Lung microvascular endothelial cell (primary cell): ENCODE measurements around the gene CDK15. TPM values are rescaled to one million over a fixed set of nuclear protein-coding genes. Genes with fewer than 3 reads are reported as not detected.
A peak's percentile ranks its signal among the peaks of the same experiment; 100 is the strongest.

Experiments used
- DNase-seq, 2 donors: peaks; one replicate each; pipeline versions ENCODE4 v3.0.0 to v3.0.0-alpha.2; 2010; ENCODE audit warnings: low read depth in 2 of 2
- total RNA-seq: library from RNA; depleted of rRNA; stranded (reverse); fragments of >200 nt; gene quantifications from 2 replicates; pipeline ENCODE4 v1.2.1, GENCODE V29; 2014

The CDK15 gene
- total RNA-seq, 1 donor from 2014 or later: not detected

GRCh38 chr2:201866643-201867473, 60.5 kb downstream of the CDK15 start:
- DNase-seq: no peak

GRCh38 chr2:201871471-201871870, 65.1 kb downstream of the CDK15 start:
- DNase-seq: no peak

GRCh38 chr2:201872591-201872990, 66.3 kb downstream of the CDK15 start:
- DNase-seq: no peak

- DNase-seq: peak in 1 of 2 donors; percentile 15
Observed at GRCh38 chr2:201879996-201880395, 73.7 kb downstream of the CDK15 start.

- DNase-seq: no peak
Observed at GRCh38 chr2:201880579-201880978, 74.2 kb downstream of the CDK15 start.

GRCh38 chr2:201880993-201881611, 74.8 kb downstream of the CDK15 start:
- no peak for DNase-seq

- DNase-seq: no peak
Observed at GRCh38 chr2:201881741-201882140, 75.4 kb downstream of the CDK15 start.

- DNase-seq: no peak
Observed at GRCh38 chr2:201882353-201883090, 76.2 kb downstream of the CDK15 start.

GRCh38 chr2:201883606-201884369, 77.5 kb downstream of the CDK15 start:
- no peak for DNase-seq

- DNase-seq: no peak
Observed at GRCh38 chr2:201886504-201886903, 80.2 kb downstream of the CDK15 start.

- no peak for DNase-seq
Observed at GRCh38 chr2:201887773-201888425, 81.6 kb downstream of the CDK15 start.

GRCh38 chr2:201888426-201888800, 82.1 kb downstream of the CDK15 start:
- DNase-seq: no peak

GRCh38 chr2:201890453-201890852, 84.1 kb downstream of the CDK15 start:
- no peak for DNase-seq

GRCh38 chr2:201891676-201892075, 85.3 kb downstream of the CDK15 start:
- DNase-seq: no peak

GRCh38 chr2:201892516-201892915, 86.2 kb downstream of the CDK15 start:
- no peak for DNase-seq

GRCh38 chr2:201900362-201900761, 94.0 kb downstream of the CDK15 start:
- DNase-seq: no peak

GRCh38 chr2:201901786-201902185, 95.4 kb downstream of the CDK15 start:
- no peak for DNase-seq

- no peak for DNase-seq
Observed at GRCh38 chr2:201904538-201905420, 98.4 kb downstream of the CDK15 start.

GRCh38 chr2:201906777-201907562, 100.6 kb downstream of the CDK15 start:
- no peak for DNase-seq
